Measurements from ENCODE around the gene CSTPP1. TPM values are rescaled to one million over a fixed set of nuclear protein-coding genes. Genes with fewer than 3 reads are reported as not detected.

The CSTPP1 gene
- total RNA-seq, 1 donor from 2014 or later = 32.8 TPM

DNA sequence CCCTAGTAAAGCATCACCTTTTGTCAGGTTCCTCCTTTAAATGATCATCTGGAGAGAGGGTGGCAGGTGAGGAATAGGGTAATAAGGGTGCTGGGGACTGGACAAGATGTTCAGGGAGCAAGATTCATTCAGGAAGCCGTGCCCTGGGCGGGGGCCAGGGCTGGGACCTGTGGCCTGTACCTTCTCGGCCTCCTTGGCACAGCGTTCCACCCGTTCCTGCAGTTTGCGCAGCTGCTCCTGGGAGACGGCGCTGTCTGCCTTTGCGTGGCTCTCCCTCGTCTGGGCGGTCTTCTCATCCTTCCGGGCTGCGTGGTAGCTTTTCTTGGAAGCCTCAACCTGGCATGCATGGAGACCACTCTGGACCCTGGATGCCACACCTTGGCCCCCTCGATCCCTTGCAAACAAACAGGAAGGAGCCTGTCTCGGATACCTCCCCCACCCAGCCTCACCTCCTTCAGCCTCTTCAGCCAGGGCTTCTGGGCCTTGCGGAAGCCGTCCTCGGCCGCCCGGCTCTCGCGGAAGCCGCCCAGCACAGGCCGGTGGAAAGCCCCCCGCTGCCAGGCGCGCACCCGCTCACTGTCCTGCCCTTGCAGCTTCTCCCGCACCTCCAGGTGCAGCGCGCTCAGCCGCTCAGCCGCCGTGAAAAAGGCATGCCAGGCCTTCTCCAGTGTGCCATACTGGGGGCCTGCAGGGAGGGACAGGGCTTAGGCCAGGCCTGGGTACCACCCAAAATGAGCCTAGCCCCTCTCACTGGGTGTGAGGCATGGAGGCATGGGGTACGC, 243.6 kb downstream of the CSTPP1 start:
- H3K4me3 ChIP-seq = no peak overlapping the region
- peaks cover 8% of the 10 kb centered on the region for H3K36me3 ChIP-seq
- peaks cover 7% of the 10 kb centered on the region for H3K27me3 ChIP-seq (ENCODE audit: low read depth)
- intact Hi-C loops (cut with DNase I) = no loop called here
- DNase-seq (no peak), ATAC-seq (no peak)
- H3K27ac ChIP-seq = no peak overlapping the region
- no peaks in the 10 kb centered on the region for H3K9me3 ChIP-seq
- H3K4me1 ChIP-seq = peaks cover 19% of the 10 kb centered on the region
- TF ChIP-seq, protein P1, sequence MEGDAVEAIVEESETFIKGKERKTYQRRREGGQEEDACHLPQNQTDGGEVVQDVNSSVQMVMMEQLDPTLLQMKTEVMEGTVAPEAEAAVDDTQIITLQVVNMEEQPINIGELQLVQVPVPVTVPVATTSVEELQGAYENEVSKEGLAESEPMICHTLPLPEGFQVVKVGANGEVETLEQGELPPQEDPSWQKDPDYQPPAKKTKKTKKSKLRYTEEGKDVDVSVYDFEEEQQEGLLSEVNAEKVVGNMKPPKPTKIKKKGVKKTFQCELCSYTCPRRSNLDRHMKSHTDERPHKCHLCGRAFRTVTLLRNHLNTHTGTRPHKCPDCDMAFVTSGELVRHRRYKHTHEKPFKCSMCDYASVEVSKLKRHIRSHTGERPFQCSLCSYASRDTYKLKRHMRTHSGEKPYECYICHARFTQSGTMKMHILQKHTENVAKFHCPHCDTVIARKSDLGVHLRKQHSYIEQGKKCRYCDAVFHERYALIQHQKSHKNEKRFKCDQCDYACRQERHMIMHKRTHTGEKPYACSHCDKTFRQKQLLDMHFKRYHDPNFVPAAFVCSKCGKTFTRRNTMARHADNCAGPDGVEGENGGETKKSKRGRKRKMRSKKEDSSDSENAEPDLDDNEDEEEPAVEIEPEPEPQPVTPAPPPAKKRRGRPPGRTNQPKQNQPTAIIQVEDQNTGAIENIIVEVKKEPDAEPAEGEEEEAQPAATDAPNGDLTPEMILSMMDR (IDR thresholded peaks at IDR 0.05) = no peak

- Histone ChIP-seq H3K4me3 (no peak overlapping the region), H3K27ac (no peak overlapping the region), H3K36me3 (peaks cover 3% of the 10 kb centered on the region), H3K27me3 (ENCODE audit: low read depth) (peaks cover 15% of the 10 kb centered on the region), H3K4me1 (peaks cover 19% of the 10 kb centered on the region), H3K9me3 (no peaks in the 10 kb centered on the region)
- ATAC-seq (no peak), DNase-seq (no peak)
- TF ChIP-seq, protein P1 (IDR thresholded peaks at IDR 0.05) = no peak
- intact Hi-C loops (cut with DNase I) = no loop called here
These were observed 244.7 kb downstream of the CSTPP1 start for GRCh38 chr11:47181271-47181670.

DNA sequence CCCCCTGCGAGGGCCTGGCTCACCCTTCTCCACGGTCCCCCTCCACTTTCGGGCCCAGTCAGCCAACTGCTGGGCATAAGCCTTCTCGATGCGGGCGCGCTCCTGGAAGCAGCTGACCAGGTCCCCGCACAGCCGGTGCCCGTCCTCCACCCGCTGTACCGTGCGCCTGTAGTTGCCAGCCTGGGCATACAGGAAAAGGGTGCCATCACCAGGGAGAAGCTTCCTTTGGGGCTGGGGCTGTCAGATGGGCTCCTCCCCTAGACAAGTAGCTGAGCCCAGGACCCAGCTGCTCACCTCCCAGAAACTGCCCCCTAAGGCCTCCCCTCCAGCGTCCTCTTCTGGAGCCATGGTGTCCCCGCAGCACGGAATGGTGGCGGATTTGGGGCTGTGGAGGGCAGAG, 245.8 kb downstream of the CSTPP1 start:
- Histone ChIP-seq H3K27me3 (ENCODE audit: low read depth) (peaks cover 19% of the 10 kb centered on the region), H3K9me3 (no peaks in the 10 kb centered on the region), H3K4me3 (no peak overlapping the region), H3K27ac (no peak overlapping the region), H3K36me3 (peaks cover 3% of the 10 kb centered on the region), H3K4me1 (peaks cover 27% of the 10 kb centered on the region)
- intact Hi-C loops (cut with DNase I) = no loop called here
- DNase-seq (no peak), ATAC-seq (no peak)
- TF ChIP-seq, protein P1 (IDR thresholded peaks at IDR 0.05) = no peak

DNA sequence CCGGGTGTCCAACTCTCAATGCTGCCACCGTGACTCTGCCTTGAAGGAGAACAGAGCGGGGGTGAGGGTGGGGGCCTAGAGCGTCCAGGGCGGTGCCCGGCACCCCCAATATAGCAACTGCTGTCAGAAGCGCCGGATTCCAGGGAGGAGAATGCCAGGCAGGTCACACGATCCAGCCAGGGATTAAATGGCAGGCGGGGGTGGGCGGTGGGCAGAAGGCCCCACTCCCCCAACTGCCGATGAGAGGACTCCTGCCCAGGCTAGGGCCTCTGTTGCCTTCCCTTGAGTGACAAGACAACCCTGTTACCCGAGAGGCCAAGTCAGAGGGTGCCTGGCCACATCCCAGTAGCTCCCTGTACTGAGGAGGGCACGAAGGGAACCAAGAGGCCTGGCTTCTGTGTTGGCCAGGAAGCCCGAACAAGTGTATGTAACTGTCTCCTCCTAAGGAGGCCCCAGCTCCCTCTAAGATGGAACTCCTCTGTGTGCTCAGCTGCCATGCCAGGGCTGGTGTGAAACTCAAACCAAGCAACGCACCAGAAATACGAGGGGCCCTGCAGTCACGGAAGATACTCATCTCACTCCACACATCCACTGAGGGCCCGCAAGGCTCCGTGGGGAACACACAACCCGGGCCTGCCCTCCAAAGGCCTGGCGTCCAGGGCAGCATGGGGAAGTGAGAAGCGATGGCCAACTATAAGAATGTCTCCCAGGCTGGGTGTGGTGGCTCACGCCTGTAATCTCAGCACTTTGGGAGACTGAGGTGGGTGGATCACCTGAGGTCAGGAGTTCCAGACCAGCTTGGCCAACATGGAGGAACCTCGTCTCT, 246.7 kb downstream of the CSTPP1 start:
- Histone ChIP-seq H3K9me3 (no peaks in the 10 kb centered on the region), H3K4me1 (peaks cover 27% of the 10 kb centered on the region), H3K4me3 (no peak overlapping the region), H3K36me3 (peaks cover 3% of the 10 kb centered on the region), H3K27ac (no peak overlapping the region), H3K27me3 (ENCODE audit: low read depth) (peaks cover 22% of the 10 kb centered on the region)
- intact Hi-C loops (cut with DNase I) = no loop called here
- ATAC-seq (no peak), DNase-seq (no peak)
- TF ChIP-seq, protein P1 (IDR thresholded peaks at IDR 0.05) = no peak

- peak overlapping the region; percentile 83 for H3K27ac ChIP-seq
- H3K4me3 ChIP-seq = peak overlapping the region; percentile 76
- DNase-seq (no peak), ATAC-seq (no peak)
- TF ChIP-seq, protein P1 (IDR thresholded peaks at IDR 0.05) = no peak
- H3K9me3 ChIP-seq = no peaks in the 10 kb centered on the region
- intact Hi-C loops (cut with DNase I) = no loop called here
- peaks cover 28% of the 10 kb centered on the region for H3K4me1 ChIP-seq
- peaks cover 3% of the 10 kb centered on the region for H3K36me3 ChIP-seq
- peaks cover 22% of the 10 kb centered on the region for H3K27me3 ChIP-seq (ENCODE audit: low read depth)
These were observed 247.4 kb downstream of the CSTPP1 start for GRCh38 chr11:47183969-47184368.

Measured in lower lobe of right lung (tissue), 2 donors.